Ishikawa (cell line): Measurements from ENCODE around the gene RETREG1.

Experiments used
- EGR1 ChIP-seq: IDR thresholded peaks from 2 replicates; pipeline ENCODE4 v1.6.1; 2012
- RAD21 ChIP-seq: IDR thresholded peaks from 2 replicates; pipeline ENCODE4 v1.6.1; 2012; ENCODE audit warnings: low read depth
- YY1 ChIP-seq: IDR thresholded peaks from 2 replicates; pipeline ENCODE4 v1.6.1; 2012; ENCODE audit warnings: low read depth
- ZBTB7A ChIP-seq: IDR thresholded peaks from 2 replicates; pipeline ENCODE4 v1.6.1; 2012; ENCODE audit warnings: low read depth
- TF ChIP-seq, protein P1 (sequence below): IDR thresholded peaks from 2 replicates; pipeline ENCODE4 v1.6.1; 2012; ENCODE audit warnings: low read depth, mild to moderate bottlenecking
- TF ChIP-seq, protein P2 (sequence below): IDR thresholded peaks from 2 replicates; pipeline ENCODE4 v1.6.1; 2012

DNA sequence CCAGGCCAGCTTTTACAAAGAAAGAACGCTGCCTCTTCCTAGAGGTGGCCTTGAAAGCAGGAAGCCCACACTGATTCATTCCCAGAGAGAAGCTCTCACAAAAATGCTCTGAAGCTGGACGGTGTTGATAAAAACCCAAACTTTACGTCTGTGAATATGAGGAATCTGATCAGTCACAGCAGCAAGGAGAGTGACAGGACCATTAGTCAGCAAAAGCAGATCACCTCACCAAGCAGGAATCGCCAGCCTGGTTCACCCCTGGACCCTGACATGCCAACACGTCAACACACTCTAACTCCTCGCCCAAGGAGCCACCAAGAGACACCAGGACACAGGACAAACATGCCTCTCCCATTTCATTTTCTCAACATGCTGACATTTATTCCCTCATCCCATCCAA lies 80.6 kb downstream of the RETREG1 start:
- TF ChIP-seq EGR1 (no peak), YY1 (no peak), RAD21 (no peak), ZBTB7A (no peak)
- TF ChIP-seq, protein P1, sequence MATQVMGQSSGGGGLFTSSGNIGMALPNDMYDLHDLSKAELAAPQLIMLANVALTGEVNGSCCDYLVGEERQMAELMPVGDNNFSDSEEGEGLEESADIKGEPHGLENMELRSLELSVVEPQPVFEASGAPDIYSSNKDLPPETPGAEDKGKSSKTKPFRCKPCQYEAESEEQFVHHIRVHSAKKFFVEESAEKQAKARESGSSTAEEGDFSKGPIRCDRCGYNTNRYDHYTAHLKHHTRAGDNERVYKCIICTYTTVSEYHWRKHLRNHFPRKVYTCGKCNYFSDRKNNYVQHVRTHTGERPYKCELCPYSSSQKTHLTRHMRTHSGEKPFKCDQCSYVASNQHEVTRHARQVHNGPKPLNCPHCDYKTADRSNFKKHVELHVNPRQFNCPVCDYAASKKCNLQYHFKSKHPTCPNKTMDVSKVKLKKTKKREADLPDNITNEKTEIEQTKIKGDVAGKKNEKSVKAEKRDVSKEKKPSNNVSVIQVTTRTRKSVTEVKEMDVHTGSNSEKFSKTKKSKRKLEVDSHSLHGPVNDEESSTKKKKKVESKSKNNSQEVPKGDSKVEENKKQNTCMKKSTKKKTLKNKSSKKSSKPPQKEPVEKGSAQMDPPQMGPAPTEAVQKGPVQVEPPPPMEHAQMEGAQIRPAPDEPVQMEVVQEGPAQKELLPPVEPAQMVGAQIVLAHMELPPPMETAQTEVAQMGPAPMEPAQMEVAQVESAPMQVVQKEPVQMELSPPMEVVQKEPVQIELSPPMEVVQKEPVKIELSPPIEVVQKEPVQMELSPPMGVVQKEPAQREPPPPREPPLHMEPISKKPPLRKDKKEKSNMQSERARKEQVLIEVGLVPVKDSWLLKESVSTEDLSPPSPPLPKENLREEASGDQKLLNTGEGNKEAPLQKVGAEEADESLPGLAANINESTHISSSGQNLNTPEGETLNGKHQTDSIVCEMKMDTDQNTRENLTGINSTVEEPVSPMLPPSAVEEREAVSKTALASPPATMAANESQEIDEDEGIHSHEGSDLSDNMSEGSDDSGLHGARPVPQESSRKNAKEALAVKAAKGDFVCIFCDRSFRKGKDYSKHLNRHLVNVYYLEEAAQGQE, result no peak
- TF ChIP-seq, protein P2, sequence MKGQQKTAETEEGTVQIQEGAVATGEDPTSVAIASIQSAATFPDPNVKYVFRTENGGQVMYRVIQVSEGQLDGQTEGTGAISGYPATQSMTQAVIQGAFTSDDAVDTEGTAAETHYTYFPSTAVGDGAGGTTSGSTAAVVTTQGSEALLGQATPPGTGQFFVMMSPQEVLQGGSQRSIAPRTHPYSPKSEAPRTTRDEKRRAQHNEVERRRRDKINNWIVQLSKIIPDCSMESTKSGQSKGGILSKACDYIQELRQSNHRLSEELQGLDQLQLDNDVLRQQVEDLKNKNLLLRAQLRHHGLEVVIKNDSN, result no peak
